Measurements from ENCODE around the gene MGAT4C.

Gene MGAT4C

DNA sequence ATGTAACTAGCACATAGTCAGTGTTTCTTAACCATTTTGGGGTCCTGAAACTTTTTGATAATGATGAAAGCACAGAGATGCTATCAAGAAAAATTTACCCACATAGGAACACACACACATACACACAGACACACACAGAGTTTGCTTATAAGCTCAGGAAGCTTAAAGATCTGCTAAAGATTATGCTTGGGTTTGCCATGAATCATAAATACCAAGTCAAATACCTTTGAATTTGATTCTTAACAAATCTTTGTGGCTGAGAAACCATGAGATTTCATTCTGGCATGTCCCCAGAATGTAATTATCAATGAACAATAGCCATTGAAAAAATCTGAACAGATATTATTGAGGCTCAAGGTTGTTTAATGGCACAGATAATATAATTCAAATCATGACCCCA lies 292.9 kb downstream of the MGAT4C start:
- DNase-seq, result no peak

DNA sequence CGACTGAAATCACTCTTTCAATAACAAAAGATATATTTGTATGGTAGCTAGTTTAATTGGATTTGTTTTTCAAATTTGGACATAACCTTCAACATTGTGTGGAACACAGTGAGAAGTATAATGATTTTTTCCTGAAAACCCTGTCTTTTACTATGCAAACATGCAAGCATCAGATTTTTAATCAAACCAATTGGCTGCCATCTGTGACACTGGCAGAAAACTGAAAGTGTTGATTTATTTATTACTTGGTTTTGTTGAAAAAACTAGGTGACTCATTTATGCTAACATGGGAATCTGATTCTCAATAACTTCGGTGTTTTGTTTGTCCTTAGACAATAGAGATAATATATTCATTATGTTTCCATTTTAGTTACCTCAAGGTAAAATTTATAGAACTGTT lies 300.1 kb downstream of the MGAT4C start:
- no peak for DNase-seq

- no peak for DNase-seq
These were observed 301.1 kb downstream of the MGAT4C start for GRCh38 chr12:85955127-85955526.

GRCh38 chr12:85951823-85952222 lies 304.4 kb downstream of the MGAT4C start:
- DNase-seq, result no peak

GRCh38 chr12:85949253-85949652 lies 306.9 kb downstream of the MGAT4C start:
- no peak for DNase-seq

GRCh38 chr12:85948340-85948739 lies 307.9 kb downstream of the MGAT4C start:
- DNase-seq, result no peak

GRCh38 chr12:85947286-85947685 lies 308.9 kb downstream of the MGAT4C start:
- DNase-seq, result no peak

DNA sequence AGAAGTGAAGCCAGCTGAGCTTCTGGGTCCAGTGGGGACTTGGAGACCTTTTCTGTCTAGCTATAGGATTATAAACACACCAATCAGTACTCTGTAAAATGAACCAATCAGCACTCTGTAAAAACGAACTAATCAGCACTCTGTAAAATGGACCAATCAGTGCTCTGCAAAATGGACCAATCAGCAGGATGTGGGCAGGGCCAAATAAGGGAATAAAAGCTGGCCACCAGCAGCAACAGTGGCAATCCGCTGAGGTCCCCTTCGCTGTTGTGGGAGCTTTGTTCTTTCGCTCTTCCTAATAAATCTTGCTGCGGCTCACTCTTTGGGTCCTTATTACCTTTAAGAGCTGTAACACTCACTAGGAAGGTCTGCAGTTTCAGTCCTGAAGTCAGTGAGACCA lies 309.8 kb downstream of the MGAT4C start:
- no peak for DNase-seq

DNA sequence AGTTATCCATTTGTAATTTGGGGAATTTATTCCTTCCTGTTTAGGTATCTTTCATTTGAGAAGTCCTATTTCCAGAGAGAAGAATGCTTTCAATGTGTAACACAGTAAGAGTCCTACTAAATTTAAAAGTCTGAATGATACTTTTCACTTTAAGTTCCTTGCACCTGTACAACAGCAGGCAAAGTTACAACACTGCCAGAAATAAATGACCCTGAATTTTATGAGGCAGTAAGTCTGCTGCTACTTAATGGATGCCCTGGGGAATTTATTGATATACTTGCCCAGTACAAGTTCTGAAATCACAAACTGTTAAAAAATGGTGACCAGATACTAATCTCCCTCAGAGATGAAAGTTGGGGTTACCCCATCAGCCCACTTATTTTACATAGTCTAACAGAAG lies 329.0 kb downstream of the MGAT4C start:
- DNase-seq, result no peak

GRCh38 chr12:85923767-85924331 lies 332.3 kb downstream of the MGAT4C start:
- DNase-seq, result no peak

DNA sequence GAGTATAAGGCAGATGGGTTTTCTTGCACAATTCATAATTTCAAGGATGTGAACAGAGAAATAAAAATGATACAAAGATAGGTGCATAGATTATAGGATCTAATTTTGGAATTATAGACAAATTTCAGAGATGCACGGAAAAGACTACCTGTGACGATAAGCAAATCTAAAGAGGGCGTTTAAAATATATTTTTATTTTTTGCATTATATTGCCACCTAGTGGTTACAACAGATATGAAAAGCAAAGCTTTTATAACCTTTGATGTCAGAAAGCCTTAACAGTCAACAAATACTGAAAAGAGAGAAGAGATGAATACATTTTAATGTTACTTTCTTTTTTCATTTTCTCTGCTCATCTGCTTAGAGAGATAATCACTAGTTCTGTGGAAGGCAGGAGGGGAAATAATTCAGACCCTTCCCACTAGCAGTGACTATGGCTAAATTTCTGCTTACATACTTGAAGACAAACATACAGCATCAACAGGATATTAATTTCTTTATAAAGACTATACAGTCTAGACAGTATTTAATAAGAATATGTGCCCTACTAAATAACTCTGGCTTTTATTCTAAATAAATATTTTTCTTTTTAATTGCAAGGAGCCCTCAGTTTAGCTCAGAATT lies 335.8 kb downstream of the MGAT4C start:
- peak in 1 of 5 experiments; percentile 5 for DNase-seq
